Measurements from ENCODE around the gene PRPF19. TPM values are rescaled to one million over a fixed set of nuclear protein-coding genes. Genes with fewer than 3 reads are reported as not detected.
A peak's percentile ranks its signal among the peaks of the same experiment; 100 is the strongest.

PRPF19 gene
- total and polyA plus RNA-seq, 9 of the 15 experiments (the other 6 are each of a cell fraction or from before 2014, with no cell fraction given), result 9.4 to 212 (median 73.2) TPM

GRCh38 chr11:60924110-60924905 lies 17.9 kb upstream of the PRPF19 start, which contains the start of gene TMEM132A (continued):
- TF ChIP-seq RB1 (IDR thresholded peaks at IDR 0.05; ENCODE audit: low read depth) (peak; percentile 42; the same call in 1 of the 2 replicates), MAZ (CRISPR knock-in tag; conservative IDR thresholded peaks at IDR 0.05 in 1 of 2, IDR thresholded peaks at IDR 0.05 in 1 of 2) (peak; percentile 27 to 76; a peak in 2 of 4 replicates), USF2 (CRISPR knock-in tag; IDR thresholded peaks at IDR 0.05) (0 out of 2 replicates have a peak, but pooled peaks have one; percentile 33), MCM2 (IDR thresholded peaks at IDR 0.05; ENCODE audit: low read depth) (no peak), RBFOX2 (IDR thresholded peaks at IDR 0.05; ENCODE audit: low read depth, low read length) (0 out of 2 replicates have a peak, but pooled peaks have one; percentile 15), POLR2G (IDR thresholded peaks at IDR 0.05; ENCODE audit: low read depth, low read length) (peak; percentile 67), CXXC5 (CRISPR knock-in tag; IDR thresholded peaks at IDR 0.05) (peak; percentile 30; the same call in 1 of the 2 replicates), PCBP2 (IDR thresholded peaks at IDR 0.05; ENCODE audit: low read depth, low read length, poor library complexity, severe bottlenecking) (no peak), ZNF518B (CRISPR knock-in tag; IDR thresholded peaks at IDR 0.05) (no peak), L3MBTL2 (IDR thresholded peaks at IDR 0.05) (peak; percentile 65), NEUROD1 (IDR thresholded peaks at IDR 0.05; ENCODE audit: borderline replicate concordance, low read depth, low read length, partially characterized antibody) (peak; percentile 54), HDGF (IDR thresholded peaks at IDR 0.05) (no peak), CTCF (IDR thresholded peaks at IDR 0.05 in 2 of 3, conservative IDR thresholded peaks at IDR 0.05 in 1 of 3; ENCODE audit: insufficient read depth in 2 of 3, low read depth in 1 of 3, low read length in 3 of 3) (0 out of 6 replicates have a peak, but pooled peaks of 1 of the 3 experiments have one; percentile 16), ZNF740 (CRISPR knock-in tag; IDR thresholded peaks at IDR 0.05) (0 out of 2 replicates have a peak, but pooled peaks have one; percentile 42), ZNF740 (tag; IDR thresholded peaks at IDR 0.05) (no peak), VEZF1 (CRISPR knock-in tag; IDR thresholded peaks at IDR 0.05) (peak; percentile 11; the same call in 1 of the 2 replicates)
